OCI-LY1 (cell line): ENCODE measurements around the gene EML1.

Experiments used
- CTCF ChIP-seq: fragments of 200-600 bp; sonication (generic), shearing (Covaris generic); IDR thresholded peaks from 2 replicates; pipeline ENCODE4 v1.5.1; 2017; ENCODE audit warnings: mild to moderate bottlenecking, antibody characterized with exemption, low read length, moderate library complexity, mixed read lengths
- EZH2 ChIP-seq: fragments of 200-600 bp; sonication (generic), shearing (Covaris generic); IDR thresholded peaks from 2 replicates; pipeline ENCODE4 v1.8.0; 2017; ENCODE audit warnings: borderline replicate concordance, mixed run types, mild to moderate bottlenecking, antibody characterized with exemption, low read length, moderate library complexity, mixed read lengths

- TF ChIP-seq CTCF (no peak), EZH2 (no peak)
These were observed 183.5 kb downstream of the EML1 start for GRCh38 chr14:99976681-99977080.
